H4 (cell line): ENCODE data around the gene CADPS2. TPM values are rescaled to one million over a fixed set of nuclear protein-coding genes. Genes with fewer than 3 reads are reported as not detected.

Source experiments
- DNase-seq: peaks from one replicate; pipeline ENCODE4 v3.0.0-alpha.2; 2015; ENCODE audit warnings: low spot score
- total RNA-seq: library from RNA; depleted of rRNA; stranded (reverse); fragments of >200 nt; shearing (Covaris generic); gene quantifications from 2 replicates; pipeline ENCODE4 v1.2.3, GENCODE V29; 2014

The CADPS2 gene
- total RNA-seq, 1 experiment from 2014 or later: 23.3 TPM

DNA sequence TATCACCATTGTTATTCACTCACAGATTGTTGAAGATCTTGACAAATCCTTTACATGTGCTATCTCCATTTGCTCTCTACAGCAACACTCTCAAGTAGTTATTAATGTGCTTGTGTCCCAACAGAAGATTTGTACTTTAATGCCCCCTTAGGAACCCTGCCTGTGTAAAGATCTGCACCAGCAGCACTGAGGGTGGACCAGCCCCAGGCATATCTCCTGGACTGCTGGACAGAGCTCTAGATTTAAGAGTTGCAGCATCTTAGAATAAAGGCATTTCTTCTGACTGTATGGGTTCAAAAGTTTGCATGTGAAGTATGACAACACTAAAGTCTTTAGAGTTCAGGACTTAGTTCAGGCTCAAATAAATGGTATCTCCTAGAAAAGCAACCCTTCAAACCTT is 282.0 kb downstream of the CADPS2 start:
- no peak for DNase-seq

DNA sequence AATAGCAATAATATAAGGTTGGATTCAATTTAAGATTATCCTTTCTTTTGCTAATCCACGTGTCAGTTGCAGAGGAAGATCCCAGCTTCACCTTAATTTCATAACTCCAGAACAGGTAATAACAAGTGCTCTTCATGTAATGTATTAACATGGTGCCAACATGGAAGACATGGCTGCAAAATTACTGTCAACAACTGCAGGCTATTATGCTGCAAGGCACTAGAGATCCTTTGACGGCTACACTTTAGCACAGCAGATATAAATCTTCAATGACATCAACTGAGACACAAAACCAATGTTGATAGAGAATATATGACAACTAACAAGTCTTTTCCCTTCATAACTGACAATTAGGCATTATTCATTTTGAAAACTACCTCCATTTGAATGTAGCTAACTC is 283.5 kb downstream of the CADPS2 start:
- DNase-seq: no peak

DNA sequence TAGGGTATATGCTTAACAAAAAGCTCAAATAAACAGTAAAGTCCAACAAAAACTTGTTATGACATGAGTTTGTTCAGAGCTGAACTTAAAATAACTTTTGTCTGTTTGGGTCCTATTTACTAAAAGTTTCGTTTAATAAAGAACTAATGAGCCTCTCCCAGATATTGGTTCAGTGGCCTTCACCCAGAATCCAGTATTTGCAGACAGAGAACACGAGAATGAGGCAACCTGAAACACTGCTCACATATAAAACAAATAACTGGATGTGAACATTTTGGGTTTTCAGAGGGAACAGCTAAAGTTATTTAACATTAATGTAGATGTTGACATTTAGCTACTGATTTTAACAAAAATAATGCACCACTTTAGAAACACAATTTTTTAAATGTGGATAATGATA is 285.6 kb downstream of the CADPS2 start:
- DNase-seq: no peak

DNA sequence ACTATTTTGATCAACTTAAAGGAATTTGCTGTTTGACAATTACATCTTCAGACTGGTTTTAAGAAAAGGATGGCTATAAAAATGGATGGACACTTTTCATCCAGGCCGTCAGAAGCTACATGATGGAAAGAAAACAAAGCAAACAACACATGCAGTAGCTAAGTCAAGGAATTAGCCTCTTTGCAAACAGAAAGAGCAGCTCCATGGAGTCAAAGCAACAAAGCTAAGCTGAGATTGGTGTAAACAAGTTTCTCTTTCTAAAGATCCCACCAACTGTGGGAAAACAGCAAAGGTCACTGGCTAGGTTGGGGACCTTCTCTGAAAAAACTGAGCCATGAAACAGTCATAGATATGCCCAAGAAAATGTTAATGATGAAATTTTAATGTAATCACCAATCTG is 286.2 kb downstream of the CADPS2 start:
- DNase-seq: no peak

DNA sequence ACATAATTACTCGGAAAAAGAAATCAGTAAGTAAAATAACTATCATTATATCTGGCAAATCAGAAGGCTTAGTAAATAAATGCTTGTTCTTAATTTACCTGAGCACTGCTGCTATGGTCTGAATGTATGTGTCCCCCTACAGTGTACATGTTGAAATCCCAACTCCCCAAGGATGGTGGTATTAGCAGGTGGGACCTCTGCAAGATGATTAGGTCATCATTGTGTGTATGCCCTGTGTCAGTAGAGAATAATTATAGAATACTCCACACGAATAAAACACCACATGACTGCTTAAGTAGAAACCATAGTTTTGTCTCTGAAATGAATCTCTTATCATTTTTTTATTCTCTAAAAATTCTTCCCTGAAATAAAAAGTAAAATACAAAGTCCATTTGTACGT is 289.0 kb downstream of the CADPS2 start:
- no peak for DNase-seq

DNA sequence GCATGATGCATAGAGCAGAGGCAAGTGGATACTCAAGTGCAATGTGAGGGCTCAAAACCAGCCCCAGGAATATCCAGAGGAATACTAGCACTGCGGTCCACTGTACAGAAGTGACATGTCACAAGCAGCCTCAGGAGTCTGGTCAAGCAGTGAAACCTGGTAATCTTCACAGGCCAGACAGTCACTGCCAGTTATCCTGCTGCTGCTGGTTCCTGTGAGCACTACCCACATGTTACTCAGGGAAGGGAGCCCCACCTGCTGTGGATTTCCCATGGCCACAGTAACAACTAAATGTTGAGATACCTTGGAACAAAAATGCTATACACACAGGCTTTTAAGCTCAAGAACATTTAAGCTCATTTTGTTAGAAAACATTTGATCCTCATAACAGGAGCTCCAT is 290.4 kb downstream of the CADPS2 start:
- DNase-seq: no peak

DNA sequence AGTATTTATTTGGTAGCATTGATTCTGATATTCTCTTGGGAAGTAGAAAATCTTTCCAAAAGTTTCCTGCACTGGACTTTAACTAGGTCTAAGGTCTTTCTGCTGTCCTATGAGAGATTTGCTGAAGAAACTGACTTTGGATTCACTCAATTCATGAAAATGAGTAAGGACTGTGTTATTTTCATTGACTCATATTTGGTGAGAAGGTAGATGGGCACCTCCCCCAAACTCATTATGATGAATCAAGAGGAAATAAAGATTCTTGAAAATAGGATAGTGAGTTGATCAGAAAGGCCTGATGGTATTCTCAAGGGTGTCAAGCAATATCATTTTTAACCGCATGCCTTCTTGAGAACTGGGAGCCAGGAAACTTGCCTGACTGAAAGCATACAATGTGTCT is 297.6 kb downstream of the CADPS2 start:
- no peak for DNase-seq

DNA sequence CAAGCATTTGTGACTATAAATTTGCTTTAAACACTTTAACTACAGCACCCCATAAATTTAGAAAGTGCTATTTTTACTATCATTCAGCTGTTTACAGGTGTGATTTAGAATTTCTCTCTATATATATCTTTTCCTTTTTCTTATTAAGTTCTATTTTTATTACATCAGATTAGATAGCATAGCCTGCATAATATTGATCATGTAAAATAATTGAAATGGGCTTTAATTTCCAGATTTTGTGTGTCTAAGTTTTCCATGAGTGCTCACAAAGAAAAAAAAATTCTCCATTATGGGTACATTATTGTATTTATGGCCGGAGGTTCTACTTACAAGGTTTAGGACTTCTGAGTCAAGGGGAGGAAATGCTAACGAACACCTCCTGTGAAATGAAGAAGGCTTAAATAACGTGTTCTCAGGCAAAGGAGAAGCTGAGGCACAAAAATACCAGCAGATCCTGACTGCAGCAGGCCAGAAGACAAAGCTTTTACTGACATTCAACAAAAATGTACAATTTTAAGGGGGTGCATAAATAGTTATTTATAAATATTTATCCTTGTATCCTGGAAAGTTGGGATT is 301.5 kb downstream of the CADPS2 start:
- DNase-seq: no peak

DNA sequence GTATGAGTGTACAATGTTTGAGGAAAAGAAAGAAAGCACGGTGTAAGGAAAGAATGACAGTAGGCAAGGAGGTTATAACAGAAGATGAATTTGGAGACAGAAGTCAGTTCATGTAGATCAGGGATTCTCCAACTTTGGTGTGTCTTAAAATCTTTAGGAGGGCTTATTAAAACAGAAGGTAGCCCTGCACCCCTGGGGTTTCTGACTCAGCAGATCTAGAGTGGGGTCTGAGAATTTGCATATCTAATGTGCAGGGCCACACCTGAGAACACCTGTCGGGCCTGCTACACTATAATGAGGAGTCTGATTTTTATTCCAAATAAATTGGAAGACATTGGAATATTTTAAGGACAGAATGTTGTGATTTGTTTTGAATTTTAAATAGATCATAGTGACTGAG is 307.9 kb downstream of the CADPS2 start:
- no peak for DNase-seq

DNA sequence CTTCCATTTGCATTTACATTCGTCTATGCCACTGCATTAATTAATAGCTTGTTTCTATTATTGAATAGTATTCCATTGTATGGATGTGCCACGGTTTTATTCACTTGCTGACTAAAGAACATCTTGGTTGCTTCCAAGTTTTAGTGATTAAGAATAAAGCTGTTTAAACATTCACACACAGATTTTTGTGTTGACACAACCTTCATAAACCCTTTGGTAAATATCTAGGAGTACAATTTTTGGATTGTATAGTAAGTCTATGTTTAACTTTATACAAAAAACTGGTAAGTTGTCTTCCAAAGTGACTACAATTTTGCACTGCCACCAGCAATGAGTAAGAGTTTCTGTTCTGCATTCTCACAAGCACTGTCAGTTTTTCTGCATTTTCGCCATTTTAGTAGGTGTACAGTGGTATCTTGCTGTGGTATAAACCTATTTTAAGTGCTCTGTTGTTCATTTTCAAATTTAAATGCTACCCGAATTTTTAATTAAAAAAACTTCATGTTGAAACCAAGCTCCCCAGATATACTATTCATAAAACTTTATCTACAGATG is 308.7 kb downstream of the CADPS2 start:
- no peak for DNase-seq

DNA sequence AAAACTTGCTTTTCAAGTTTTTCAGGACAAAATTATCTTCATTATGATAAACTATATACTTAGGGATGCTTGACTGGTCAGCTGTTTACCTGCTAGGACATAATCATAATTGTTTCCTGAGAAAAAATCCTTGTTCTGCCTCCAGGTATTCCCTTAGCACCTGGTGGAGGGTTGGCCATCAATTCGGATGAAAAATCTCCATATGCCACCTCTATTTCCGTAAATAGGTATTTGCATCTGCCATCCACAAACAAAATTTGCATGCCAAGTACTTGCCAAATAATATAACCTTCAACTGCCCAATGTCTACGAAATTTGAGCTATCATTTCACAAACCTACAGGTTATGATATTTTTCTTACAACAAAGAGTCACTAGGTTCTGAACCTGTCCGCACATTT is 313.6 kb downstream of the CADPS2 start:
- DNase-seq: no peak

DNA sequence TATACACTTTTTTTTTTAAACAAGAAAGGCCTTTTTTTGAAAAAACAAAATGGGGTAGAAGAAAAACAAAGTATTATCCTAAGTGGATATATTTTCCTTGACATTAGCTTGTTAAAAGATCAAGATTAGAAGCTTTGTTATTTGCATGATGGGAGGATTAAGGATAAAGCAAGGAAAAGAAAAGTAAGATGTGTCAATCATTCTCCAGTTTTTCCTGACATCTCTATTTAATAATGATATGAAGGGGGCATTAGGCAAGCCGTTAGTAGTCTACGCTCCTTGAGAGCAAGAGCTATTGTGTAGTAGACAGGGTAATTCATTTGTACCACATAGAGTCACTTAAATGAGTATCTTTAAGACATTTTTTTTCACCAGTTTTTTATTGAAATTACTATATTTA is 324.9 kb downstream of the CADPS2 start:
- no peak for DNase-seq

DNA sequence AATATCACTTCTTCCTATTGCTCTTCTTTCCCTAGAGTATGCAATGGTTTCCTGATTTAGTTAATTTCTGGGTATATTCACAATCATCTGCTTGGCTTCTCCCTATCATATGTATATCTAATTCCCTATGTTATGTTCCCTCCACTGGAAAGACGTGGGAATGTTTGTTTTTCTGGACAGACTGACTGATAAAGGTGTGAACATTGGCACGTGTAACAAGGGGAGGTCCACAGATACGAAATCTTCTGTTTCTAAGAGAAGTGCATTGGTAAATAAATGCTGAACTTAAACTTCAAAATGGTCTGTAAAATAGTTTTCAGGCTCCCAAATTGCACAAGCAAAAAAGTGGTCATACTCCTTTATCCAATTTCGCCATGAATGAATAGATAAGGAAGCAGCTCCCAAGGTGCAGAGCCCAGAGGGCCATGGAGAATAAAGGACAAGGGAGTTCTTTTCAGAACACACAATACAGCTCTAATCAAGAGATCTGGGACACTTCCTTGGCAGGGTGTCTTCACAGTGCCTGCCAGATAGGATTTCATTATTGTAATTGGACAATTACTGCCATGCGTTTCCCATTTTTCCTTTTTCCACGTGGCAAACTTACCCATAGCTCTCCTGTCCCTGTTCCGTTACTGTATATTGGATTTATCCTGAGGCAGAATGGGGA is 329.3 kb downstream of the CADPS2 start:
- no peak for DNase-seq

DNA sequence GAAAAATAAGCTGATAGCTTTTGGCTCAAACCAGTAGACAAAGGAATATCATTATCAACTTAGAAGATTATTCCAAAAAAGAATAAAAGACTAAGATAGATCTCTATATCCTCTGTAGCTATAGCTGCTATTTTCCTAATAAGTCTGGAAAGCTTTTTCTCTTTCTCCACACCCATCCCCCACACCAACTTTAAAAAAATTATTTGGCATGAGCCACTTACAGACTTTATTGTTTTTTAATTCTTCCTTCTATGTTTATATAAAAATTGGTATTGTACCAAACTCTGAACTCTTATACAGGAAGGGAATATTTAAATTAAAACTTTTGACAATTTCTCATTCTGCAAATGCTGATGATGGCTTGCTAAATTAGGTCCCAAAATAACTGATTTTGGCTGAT is 330.0 kb downstream of the CADPS2 start:
- DNase-seq: no peak

DNA sequence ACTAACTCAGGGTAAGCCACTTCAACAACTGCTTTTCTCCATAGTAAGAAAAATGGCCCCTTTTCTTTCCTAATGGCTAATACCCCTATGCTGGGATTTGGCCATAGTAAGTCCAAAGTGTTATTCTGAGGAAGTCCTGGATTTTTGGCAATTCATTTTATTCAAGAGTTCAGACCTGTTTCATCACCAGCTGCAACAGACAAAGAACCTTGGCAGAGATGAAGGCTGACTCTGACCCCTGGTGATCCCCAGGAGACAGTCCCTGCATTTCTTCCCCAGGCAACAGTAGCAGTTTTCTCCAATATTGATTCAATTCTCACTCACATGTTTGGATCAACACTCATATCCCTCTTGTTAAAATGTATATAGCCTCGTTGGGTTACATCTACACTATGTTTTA is 332.5 kb downstream of the CADPS2 start:
- DNase-seq: no peak

DNA sequence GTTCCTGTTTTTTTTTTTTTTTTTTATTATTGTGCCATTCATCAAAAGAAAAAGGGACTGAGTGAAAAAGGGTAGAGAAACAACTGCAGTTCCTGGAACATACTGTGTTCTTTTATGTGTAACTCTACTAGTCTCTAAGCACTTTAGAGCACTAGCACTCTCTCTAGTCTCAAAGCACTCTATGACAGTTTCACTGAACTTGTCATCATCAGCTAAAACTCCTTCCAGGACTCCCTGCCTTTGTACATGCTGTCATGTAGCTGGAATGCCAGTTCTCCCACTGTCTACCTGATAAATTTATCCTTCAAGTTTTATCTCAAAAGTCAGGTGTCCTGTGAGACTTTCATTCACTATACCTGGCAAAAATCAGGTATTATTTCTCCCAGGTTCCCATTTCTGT is 333.5 kb downstream of the CADPS2 start:
- no peak for DNase-seq

DNA sequence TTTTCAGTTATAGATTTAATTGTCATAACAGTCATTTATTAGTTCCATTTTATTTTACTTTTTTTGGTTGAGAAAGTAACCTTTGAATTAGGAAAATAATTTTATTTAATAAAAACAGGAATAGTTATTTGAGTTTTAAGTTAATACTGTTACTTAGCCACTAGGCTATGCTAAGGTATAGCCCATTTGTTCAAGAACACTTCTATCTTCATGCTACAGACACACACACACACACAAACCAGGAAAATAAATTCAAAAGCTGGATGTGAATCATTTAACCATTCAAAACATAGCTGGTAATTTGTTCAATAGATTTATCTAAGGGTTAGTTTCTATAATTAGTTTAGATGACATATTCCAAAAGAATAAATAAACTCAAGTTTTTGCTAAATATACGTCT is 335.7 kb downstream of the CADPS2 start:
- DNase-seq: no peak

DNA sequence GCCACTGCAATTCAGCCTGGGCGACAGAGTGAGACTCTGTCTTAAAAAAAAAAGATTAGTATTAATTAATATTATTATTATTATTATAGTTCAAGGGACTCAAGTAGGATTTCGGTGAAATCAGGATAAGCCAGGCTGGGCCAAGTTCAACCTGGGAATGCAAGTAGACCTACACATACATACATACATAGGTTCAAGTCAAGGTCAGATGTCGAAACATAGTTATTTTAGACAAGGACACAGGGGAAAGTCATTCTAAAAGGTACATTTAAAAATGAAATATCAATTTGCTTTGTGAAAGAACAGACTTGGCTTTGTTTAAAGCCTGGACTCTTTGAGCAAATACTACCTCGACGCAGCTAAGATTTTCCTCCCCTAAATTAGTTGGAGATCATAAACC is 336.7 kb downstream of the CADPS2 start:
- DNase-seq: no peak

DNA sequence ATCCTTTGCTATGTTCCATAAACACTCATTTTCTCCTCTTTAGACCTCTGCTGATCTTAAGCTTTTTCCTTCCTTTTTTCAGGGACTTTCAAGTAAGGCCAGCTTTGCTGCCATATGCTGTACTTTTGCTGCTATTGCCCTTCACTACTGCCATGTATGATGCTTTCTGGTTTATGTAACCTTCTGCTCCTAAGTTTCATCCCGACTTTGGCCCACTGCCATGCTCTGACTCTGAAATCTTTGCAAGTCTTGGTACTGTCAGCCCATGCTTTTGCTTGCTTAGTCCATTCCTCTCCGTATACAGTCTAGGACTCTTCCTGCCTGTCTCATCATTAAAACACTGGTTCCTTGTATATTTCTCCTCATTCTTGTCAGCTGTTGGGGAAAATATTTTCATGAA is 339.8 kb downstream of the CADPS2 start:
- no peak for DNase-seq

DNA sequence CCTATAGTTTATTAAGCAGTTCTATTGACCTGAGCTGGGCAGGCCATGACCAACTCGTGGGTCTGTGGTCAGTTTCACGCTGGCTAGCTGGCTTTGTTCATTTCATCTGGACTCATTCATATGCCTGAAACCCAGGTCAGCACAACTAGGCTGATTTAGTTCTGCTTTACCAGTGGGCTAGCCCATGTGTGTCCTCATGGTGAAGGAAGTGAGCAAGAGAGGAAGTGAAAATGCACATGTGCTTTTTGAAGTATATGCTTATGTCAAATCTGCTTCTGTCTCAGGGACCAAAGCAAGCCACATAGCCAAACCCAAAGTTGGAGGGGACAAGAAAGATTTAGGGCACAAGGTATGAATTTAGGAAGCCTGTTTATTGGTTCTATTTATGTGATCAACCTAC is 341.8 kb downstream of the CADPS2 start:
- DNase-seq: no peak

DNA sequence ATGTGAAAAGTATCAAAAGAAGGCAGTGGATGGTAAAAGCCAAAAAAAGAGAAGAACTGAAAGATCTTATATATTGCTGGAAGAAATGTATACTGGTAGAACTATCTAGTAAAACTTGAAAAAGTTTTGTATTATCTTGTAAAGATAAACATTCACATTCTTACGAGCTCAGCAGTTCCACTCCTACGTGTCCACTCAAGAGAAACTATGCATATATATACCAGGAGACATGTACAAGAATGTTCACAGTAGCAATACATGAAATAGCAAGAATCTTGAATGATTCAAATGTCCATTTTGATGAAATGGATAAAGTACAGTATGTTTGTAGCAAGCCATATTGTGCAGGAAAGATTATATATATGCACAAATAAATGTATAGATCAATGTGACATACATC is 342.4 kb downstream of the CADPS2 start:
- no peak for DNase-seq

DNA sequence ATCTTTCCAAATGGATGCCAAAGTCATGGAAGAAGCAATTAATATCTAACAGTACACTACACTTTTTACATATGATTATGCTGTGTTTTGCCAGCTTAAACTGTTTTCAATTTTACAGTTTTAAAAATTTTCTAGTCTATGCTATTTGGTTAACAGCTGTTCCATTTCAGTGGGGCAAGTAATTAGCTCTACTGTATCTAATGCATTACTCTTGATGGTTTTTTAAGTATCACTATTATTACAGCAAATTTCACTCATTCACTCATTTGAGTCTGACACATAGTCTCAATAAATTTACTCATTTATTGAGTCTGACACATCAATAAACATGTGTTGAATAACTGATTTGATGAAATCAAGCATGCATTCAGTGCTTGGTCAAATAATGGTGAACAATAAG is 343.1 kb downstream of the CADPS2 start:
- no peak for DNase-seq

DNA sequence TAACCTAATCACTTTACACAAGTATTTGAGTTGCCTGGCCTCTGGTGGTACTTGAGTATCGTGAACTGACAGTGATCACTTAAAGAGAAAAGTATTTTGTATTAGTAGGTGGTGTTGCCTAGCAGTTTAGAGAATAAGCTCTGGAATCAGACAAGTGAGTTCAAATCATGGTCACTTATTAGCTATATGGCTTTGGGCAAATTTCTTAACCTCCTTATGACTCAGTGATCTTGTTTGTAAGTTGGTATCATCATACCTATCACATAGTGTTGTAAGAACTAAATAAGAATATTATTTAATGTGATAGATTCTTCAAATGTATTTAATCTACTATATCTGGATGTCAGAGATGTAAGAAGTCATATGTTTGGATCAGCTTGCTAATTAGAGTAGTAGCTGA is 351.2 kb downstream of the CADPS2 start:
- DNase-seq: no peak
